Measurements from ENCODE around the gene SPACA4. TPM values are rescaled to one million over a fixed set of nuclear protein-coding genes. Genes with fewer than 3 reads are reported as not detected.

SPACA4 gene
- total and polyA plus RNA-seq, 10 of the 15 experiments (the other 5 are each of a cell fraction or from before 2014, with no cell fraction given), result not detected

DNA sequence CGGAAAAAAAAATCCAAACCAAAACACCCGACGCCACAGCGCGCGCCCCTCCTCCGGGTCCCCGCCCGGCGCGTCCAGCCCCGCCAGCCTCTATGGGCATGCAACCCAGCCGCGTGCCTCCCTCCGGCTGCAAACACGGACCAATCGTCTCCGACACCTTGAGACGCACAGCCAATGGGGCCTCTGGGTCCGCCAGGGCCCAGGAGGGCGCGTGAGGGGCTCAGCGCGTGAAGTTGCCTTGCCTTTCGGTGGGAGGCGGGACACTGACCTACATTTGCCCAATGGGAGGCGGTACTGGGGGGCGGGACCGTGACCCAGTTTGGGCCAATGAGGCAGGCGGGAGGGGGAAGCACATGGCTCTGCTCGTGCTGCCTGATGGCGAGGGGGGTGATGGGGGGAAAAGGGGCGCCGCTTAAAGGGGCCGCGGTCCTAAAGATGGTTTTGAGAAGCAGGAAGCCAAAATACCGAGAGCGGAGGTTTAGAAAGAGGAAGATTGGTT, 31.0 kb downstream of the SPACA4 start (continued):
- TF ChIP-seq, protein P1, sequence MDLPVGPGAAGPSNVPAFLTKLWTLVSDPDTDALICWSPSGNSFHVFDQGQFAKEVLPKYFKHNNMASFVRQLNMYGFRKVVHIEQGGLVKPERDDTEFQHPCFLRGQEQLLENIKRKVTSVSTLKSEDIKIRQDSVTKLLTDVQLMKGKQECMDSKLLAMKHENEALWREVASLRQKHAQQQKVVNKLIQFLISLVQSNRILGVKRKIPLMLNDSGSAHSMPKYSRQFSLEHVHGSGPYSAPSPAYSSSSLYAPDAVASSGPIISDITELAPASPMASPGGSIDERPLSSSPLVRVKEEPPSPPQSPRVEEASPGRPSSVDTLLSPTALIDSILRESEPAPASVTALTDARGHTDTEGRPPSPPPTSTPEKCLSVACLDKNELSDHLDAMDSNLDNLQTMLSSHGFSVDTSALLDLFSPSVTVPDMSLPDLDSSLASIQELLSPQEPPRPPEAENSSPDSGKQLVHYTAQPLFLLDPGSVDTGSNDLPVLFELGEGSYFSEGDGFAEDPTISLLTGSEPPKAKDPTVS (IDR thresholded peaks at IDR 0.05; ENCODE audit: low read depth, low read length), result no peak
- TF ChIP-seq EZH2 (IDR thresholded peaks at IDR 0.05; ENCODE audit: borderline replicate concordance, control insufficient read depth, low read depth, low read length), result no peak
- TF ChIP-seq RCOR1 (conservative IDR thresholded peaks at IDR 0.05; ENCODE audit: low read depth, low read length), result no peak; the same call in 1 of the 2 replicates
- TF ChIP-seq POLR2AphosphoS2 (IDR thresholded peaks at IDR 0.05; ENCODE audit: low read depth, low read length), result no peak
- peak; percentile 34; the same call in 1 of the 2 replicates for TF ChIP-seq HCFC1 (IDR thresholded peaks at IDR 0.05; ENCODE audit: low read length)
- TF ChIP-seq RUNX3 (IDR thresholded peaks at IDR 0.05; ENCODE audit: low read length), result no peak
- TF ChIP-seq MTA3 (IDR thresholded peaks at IDR 0.05; ENCODE audit: borderline replicate concordance, low read length), result no peak
- no peak for TF ChIP-seq YBX1 (IDR thresholded peaks at IDR 0.05)
- no peak for TF ChIP-seq ZNF622 (IDR thresholded peaks at IDR 0.05)
- TF ChIP-seq CREM (IDR thresholded peaks at IDR 0.05; ENCODE audit: low read depth), result peak; percentile 53
- TF ChIP-seq, protein P2, sequence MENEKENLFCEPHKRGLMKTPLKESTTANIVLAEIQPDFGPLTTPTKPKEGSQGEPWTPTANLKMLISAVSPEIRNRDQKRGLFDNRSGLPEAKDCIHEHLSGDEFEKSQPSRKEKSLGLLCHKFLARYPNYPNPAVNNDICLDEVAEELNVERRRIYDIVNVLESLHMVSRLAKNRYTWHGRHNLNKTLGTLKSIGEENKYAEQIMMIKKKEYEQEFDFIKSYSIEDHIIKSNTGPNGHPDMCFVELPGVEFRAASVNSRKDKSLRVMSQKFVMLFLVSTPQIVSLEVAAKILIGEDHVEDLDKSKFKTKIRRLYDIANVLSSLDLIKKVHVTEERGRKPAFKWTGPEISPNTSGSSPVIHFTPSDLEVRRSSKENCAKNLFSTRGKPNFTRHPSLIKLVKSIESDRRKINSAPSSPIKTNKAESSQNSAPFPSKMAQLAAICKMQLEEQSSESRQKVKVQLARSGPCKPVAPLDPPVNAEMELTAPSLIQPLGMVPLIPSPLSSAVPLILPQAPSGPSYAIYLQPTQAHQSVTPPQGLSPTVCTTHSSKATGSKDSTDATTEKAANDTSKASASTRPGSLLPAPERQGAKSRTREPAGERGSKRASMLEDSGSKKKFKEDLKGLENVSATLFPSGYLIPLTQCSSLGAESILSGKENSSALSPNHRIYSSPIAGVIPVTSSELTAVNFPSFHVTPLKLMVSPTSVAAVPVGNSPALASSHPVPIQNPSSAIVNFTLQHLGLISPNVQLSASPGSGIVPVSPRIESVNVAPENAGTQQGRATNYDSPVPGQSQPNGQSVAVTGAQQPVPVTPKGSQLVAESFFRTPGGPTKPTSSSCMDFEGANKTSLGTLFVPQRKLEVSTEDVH (IDR thresholded peaks at IDR 0.05; ENCODE audit: low read depth, partially characterized antibody), result no peak
- no peak for TF ChIP-seq WRNIP1 (IDR thresholded peaks at IDR 0.05; ENCODE audit: borderline replicate concordance, low read depth, low read length)
- TF ChIP-seq, protein P3, sequence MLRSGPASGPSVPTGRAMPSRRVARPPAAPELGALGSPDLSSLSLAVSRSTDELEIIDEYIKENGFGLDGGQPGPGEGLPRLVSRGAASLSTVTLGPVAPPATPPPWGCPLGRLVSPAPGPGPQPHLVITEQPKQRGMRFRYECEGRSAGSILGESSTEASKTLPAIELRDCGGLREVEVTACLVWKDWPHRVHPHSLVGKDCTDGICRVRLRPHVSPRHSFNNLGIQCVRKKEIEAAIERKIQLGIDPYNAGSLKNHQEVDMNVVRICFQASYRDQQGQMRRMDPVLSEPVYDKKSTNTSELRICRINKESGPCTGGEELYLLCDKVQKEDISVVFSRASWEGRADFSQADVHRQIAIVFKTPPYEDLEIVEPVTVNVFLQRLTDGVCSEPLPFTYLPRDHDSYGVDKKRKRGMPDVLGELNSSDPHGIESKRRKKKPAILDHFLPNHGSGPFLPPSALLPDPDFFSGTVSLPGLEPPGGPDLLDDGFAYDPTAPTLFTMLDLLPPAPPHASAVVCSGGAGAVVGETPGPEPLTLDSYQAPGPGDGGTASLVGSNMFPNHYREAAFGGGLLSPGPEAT (IDR thresholded peaks at IDR 0.05; ENCODE audit: low read depth), result peak; percentile 100
- TF ChIP-seq, protein P4, sequence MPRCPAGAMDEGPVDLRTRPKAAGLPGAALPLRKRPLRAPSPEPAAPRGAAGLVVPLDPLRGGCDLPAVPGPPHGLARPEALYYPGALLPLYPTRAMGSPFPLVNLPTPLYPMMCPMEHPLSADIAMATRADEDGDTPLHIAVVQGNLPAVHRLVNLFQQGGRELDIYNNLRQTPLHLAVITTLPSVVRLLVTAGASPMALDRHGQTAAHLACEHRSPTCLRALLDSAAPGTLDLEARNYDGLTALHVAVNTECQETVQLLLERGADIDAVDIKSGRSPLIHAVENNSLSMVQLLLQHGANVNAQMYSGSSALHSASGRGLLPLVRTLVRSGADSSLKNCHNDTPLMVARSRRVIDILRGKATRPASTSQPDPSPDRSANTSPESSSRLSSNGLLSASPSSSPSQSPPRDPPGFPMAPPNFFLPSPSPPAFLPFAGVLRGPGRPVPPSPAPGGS (IDR thresholded peaks at IDR 0.05; ENCODE audit: borderline replicate concordance, insufficient read depth, low read depth, low read length, poor library complexity, severe bottlenecking), result no peak
- peak; percentile 73 for TF ChIP-seq CREB1 (IDR thresholded peaks at IDR 0.05; ENCODE audit: low read depth)
- TF ChIP-seq FOXK2 (IDR thresholded peaks at IDR 0.05), result no peak
- TF ChIP-seq SMAD1 (IDR thresholded peaks at IDR 0.05; ENCODE audit: low read depth, partially characterized antibody), result no peak
- peak; percentile 20; the same call in 1 of the 2 replicates for TF ChIP-seq NFYA (IDR thresholded peaks at IDR 0.05; ENCODE audit: borderline replicate concordance, low read depth, low read length)
- TF ChIP-seq STAT3 (IDR thresholded peaks at IDR 0.05; ENCODE audit: low read depth, low read length), result no peak
- no peak for TF ChIP-seq EGR1 (IDR thresholded peaks at IDR 0.05; ENCODE audit: borderline replicate concordance in 1 of 2, low read depth in 2 of 2, low read length in 2 of 2)
- TF ChIP-seq JUNB (IDR thresholded peaks at IDR 0.05), result no peak
- no peak for TF ChIP-seq EED (IDR thresholded peaks at IDR 0.05; ENCODE audit: low read depth)
- no peak for TF ChIP-seq GATAD2B (conservative IDR thresholded peaks at IDR 0.05; ENCODE audit: low read depth)
- TF ChIP-seq, protein P5, sequence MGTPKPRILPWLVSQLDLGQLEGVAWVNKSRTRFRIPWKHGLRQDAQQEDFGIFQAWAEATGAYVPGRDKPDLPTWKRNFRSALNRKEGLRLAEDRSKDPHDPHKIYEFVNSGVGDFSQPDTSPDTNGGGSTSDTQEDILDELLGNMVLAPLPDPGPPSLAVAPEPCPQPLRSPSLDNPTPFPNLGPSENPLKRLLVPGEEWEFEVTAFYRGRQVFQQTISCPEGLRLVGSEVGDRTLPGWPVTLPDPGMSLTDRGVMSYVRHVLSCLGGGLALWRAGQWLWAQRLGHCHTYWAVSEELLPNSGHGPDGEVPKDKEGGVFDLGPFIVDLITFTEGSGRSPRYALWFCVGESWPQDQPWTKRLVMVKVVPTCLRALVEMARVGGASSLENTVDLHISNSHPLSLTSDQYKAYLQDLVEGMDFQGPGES (IDR thresholded peaks at IDR 0.05), result peak; percentile 88

Data from GM12878 (cell line).